Astrocyte of the cerebellum (primary cell): ENCODE data around the gene IFI6.

Experiments
- DNase-seq: peaks from one replicate; pipeline ENCODE4 v3.0.0-alpha.2; 2011; ENCODE audit warnings: low read depth
- H3K4me3 ChIP-seq: 2 replicates; pipeline ENCODE4 v1.5.1; 2011; ENCODE audit warnings: mild to moderate bottlenecking, low read depth, low read length, moderate library complexity
- in situ Hi-C: cut with HindIII; loops from 2 replicates; pipeline ENCODE4 v1.10.0; 2017; ENCODE audit warnings: low sequenced_read_pairs
- TF ChIP-seq, protein P1 (sequence below): IDR thresholded peaks from 2 replicates; pipeline ENCODE4 v1.5.1; 2012; ENCODE audit warnings: low read length, low read depth, moderate library complexity, mild to moderate bottlenecking; ENCODE audit errors: missing control alignments

IFI6 gene

DNA sequence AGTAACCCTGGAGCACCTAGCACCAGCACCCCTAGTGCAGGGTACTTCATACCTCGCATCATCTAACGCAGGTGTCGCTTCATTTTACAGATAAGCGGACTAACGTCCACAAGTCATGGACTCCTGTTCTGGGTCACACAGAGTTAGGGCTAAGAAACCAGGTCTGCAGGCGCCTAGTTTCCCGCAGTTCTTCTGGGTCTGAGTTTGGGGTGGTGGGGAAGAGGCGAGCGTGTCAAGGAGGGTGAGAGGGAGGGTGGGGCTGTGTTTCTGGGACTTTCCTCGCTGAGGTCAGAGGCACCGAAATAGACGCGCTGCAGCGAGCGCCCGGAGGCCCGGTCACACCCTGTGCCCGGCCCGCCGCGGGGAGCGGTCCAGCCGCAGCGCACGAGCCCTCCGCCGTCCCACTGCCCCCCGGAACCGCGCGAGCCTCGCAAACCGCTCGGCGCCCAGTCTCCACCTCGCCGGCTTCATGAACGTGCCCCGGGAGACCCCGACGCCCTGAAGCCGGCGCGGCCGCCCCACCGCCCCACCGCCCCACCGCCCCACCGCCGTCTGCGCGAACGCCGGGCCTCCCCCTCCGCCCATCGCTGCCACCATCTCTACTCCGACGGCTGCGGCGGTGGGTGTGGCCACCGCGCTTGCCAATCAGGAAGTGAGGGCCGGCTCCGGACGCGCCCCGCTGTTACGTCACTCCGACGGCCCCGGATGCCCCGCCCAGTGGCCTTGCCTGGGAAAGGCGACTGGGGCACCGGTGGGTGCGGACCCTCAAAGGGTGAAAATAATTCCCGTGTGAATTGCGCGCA, 12.3 kb downstream of the IFI6 start:
- TF ChIP-seq, protein P1, sequence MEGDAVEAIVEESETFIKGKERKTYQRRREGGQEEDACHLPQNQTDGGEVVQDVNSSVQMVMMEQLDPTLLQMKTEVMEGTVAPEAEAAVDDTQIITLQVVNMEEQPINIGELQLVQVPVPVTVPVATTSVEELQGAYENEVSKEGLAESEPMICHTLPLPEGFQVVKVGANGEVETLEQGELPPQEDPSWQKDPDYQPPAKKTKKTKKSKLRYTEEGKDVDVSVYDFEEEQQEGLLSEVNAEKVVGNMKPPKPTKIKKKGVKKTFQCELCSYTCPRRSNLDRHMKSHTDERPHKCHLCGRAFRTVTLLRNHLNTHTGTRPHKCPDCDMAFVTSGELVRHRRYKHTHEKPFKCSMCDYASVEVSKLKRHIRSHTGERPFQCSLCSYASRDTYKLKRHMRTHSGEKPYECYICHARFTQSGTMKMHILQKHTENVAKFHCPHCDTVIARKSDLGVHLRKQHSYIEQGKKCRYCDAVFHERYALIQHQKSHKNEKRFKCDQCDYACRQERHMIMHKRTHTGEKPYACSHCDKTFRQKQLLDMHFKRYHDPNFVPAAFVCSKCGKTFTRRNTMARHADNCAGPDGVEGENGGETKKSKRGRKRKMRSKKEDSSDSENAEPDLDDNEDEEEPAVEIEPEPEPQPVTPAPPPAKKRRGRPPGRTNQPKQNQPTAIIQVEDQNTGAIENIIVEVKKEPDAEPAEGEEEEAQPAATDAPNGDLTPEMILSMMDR: no peak
- peak overlapping the region; percentile 35 for H3K4me3 ChIP-seq
- in situ Hi-C loops: no loop called here
- no peak for DNase-seq

DNA sequence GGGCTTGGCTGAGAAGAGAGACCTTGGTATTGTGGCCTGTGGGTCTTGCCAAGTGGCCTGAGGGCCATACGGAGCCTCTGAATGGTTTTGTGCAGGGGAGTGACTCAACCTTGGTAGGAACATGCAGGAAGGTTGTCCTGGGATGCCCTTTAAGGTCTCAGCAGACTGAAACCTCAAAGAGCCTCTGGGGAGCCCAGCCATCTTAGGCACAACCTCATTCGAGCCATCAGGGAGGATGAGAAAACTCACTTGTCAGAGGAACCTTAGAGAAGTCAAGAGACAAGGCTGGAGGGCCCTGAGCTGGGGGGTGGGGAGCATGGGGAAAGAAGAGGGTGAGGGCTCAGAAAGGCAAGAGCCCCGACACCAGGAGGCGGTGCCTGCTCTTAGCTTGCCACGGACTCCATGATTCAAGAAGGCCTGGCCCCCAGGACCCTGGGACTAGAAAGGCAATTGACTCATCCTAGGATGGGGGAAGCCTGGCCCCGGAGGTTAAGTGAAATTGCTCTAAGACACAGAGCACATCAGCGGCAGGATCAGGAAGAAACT, 13.0 kb downstream of the IFI6 start:
- TF ChIP-seq, protein P1: no peak
- H3K4me3 ChIP-seq: peak overlapping the region; percentile 35
- peak; percentile 62 for DNase-seq
- in situ Hi-C loops: no loop called here

- TF ChIP-seq, protein P1: no peak
- no peak overlapping the region for H3K4me3 ChIP-seq
- in situ Hi-C loops: no loop called here
- peak; percentile 58 for DNase-seq
Measured at GRCh38 chr1:27656157-27656893, 15.7 kb downstream of the IFI6 start.

GRCh38 chr1:27655151-27655937, 16.6 kb downstream of the IFI6 start:
- H3K4me3 ChIP-seq: no peak overlapping the region
- in situ Hi-C loops: no loop called here
- TF ChIP-seq, protein P1: no peak
- DNase-seq: no peak

DNA sequence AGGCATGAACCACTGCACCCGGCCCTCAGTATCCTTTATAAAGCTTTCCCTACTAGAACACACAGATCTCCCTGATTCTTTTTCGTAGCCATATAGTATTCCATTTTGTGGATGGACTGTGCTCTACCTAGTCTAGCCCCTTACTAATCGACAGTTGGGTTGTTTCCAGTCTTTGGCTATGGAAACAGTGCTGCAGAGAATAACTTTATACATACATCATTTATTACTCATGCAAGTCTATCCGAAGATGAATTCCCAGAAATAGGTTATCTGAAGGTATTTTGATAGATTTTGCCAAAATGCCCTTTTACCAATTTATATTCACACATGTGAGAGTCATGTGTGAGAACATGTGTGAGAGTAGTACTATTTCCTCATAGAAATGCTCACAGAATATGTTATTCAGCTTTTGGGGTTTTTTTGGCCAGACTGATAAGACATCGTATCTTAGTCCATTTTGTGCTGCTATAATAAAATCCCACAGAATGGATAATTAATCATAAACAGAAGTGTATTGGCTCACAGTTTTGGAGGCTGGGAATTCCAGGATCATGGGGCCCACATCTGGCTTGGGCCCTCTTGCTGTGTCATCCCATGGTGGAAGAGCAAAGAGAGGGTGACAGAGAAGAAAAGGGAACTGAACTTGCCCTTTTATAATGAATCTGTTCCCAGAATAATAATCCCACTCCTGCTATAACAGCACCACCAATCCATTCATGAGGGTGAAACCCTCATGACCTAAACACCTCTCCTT, 19.7 kb downstream of the IFI6 start:
- H3K4me3 ChIP-seq: no peak overlapping the region
- in situ Hi-C loops: no loop called here
- TF ChIP-seq, protein P1: no peak
- no peak for DNase-seq
